AG04449 (cell line): ENCODE results near the gene QKI.

Experiments
- CTCF ChIA-PET: fragments of 350-600 bp; formaldehyde crosslinking; extraction: SDS; loops from one replicate; lab custom pipeline; 2021; ENCODE audit warnings: antibody characterized with exemption; lab: Yijun Ruan, JAX
- POLR2A ChIA-PET: fragments of 400-600, 350-600 bp; formaldehyde crosslinking; extraction: SDS; loops from one replicate; lab custom pipeline; 2020; ENCODE audit warnings: antibody characterized with exemption, inconsistent platforms; lab: Yijun Ruan, JAX
- DNase-seq: peaks from one replicate; pipeline ENCODE4 v3.0.0-alpha.2; 2010; ENCODE audit warnings: low read depth, low spot score
- H3K4me3 ChIP-seq: 2 replicates; pipeline ENCODE4 v1.5.1; 2011; ENCODE audit warnings: low read depth, mild to moderate bottlenecking, control low read depth, low read length
- CTCF ChIP-seq: IDR thresholded peaks from one replicate; pipeline ENCODE4 v1.5.1; 2011; ENCODE audit warnings: mild to moderate bottlenecking, moderate library complexity, low read length, control low read depth, inconsistent platforms; ENCODE audit not compliant: insufficient read depth; ENCODE audit errors: missing control alignments

QKI gene

DNA sequence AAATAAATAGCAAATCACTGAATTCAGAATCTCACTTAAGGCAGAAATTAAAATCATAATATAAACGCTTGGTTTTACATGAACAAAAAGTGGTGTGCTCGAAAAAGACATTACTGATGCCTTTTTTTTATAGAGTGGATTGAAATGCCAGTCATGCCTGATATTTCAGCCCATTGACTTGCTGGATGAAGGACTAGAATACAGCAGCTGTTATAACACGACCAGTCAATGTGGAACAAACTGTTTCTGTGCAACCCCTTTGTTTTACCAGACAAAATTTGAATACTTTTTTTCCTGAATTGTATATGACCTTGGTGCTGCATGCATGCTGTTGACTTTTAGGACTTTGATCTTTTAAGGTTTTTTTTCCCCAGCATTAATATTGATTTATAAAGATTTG, 150.0 kb downstream of the QKI start:
- no peak for DNase-seq
- no peak for TF ChIP-seq CTCF
- ChIA-PET POLR2A (no interaction called here), CTCF (no interaction called here)
- no peak overlapping the region for H3K4me3 ChIP-seq

GRCh38 chr6:163565140-163565539, 150.6 kb downstream of the QKI start:
- H3K4me3 ChIP-seq: no peak overlapping the region
- CTCF ChIA-PET: no interaction called here
- no peak for TF ChIP-seq CTCF
- POLR2A ChIA-PET: no interaction called here
- no peak for DNase-seq

DNA sequence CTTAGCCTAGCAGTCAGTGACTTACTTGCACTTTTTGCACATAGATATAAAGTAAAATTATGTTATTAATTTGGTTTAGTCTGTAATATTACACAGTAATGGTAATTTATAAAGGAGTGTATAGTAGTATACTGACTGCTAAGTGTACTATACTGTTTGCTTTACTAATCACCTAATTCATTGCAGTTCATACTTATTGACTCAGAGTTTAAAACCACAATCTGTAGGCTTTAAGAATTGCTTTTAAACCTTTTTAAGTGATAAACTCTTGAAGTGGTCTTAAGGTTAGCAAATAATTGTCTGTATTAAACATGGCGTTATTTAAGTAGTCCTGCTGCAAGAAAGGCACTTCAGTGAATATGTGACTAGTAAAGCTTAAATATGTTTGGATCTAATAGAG, 151.5 kb downstream of the QKI start:
- TF ChIP-seq CTCF: no peak
- ChIA-PET POLR2A (no interaction called here), CTCF (no interaction called here)
- no peak overlapping the region for H3K4me3 ChIP-seq
- DNase-seq: no peak

- no peak for DNase-seq
- no peak overlapping the region for H3K4me3 ChIP-seq
- TF ChIP-seq CTCF: no peak
- POLR2A ChIA-PET: no interaction called here
- CTCF ChIA-PET: interaction anchor here (1.0 kb wide), 1 partner anchor 14 kb away, joined by 3 read pairs; no protein-coding TSS in a partner anchor
These were observed 153.8 kb downstream of the QKI start for GRCh38 chr6:163568275-163568674.

GRCh38 chr6:163570579-163571231, 156.2 kb downstream of the QKI start:
- no peak for TF ChIP-seq CTCF
- ChIA-PET POLR2A (no interaction called here), CTCF (no interaction called here)
- no peak for DNase-seq
- no peak overlapping the region for H3K4me3 ChIP-seq

- no peak for DNase-seq
- POLR2A ChIA-PET: no interaction called here
- no peak overlapping the region for H3K4me3 ChIP-seq
- no peak for TF ChIP-seq CTCF
- CTCF ChIA-PET: interaction anchor here (1.2 kb wide), 2 partner anchors 18 to 715 kb away, joined by 3 read pairs; no protein-coding TSS in a partner anchor
These were observed 157.2 kb downstream of the QKI start for GRCh38 chr6:163571730-163572129.
